MM.1S (cell line): ENCODE results near the gene CAPZA1.

Experiments used
- CTCF ChIP-seq: fragments of 300-600 bp; sonication (generic); IDR thresholded peaks from 2 replicates; pipeline ENCODE4 v1.5.1; 2016; ENCODE audit warnings: antibody characterized with exemption, low read length, mixed read lengths
- EZH2 ChIP-seq: fragments of 300-600 bp; sonication (generic); optimal IDR thresholded peaks from 2 replicates; pipeline ENCODE3; 2017; ENCODE audit warnings: low read depth, mild to moderate bottlenecking, antibody characterized with exemption, low read length, mixed read lengths

- TF ChIP-seq EZH2 (no peak), CTCF (no peak)
Observed at GRCh38 chr1:112651205-112651604, 31.6 kb downstream of the CAPZA1 start.
